Hepatocyte (in vitro differentiated cells): ENCODE measurements around the gene DNM3. TPM values are rescaled to one million over a fixed set of nuclear protein-coding genes. Genes with fewer than 3 reads are reported as not detected.

ENCODE experiments used
- DNase-seq: peaks from one replicate; pipeline ENCODE4 v3.0.0-alpha.2; 2016; ENCODE audit warnings: low spot score
- H2AFZ ChIP-seq: fragments of 200-600 bp; sonication (generic); 2 replicates; pipeline ENCODE4 v1.6.0; 2016; ENCODE audit warnings: antibody characterized with exemption, mild to moderate bottlenecking
- H3K27ac ChIP-seq: fragments of 200-600 bp; sonication (generic); 2 replicates; pipeline ENCODE4 v1.5.1; 2016; ENCODE audit warnings: mild to moderate bottlenecking
- H3K27me3 ChIP-seq: fragments of 200-600 bp; sonication (generic); 2 replicates; pipeline ENCODE4 v1.6.1; 2016
- H3K36me3 ChIP-seq: fragments of 200-600 bp; sonication (generic); replicated peaks from 2 replicates; pipeline ENCODE4 v1.5.1; 2016; ENCODE audit warnings: low read depth; ENCODE audit not compliant: insufficient read depth
- H3K4me1 ChIP-seq: fragments of 200-600 bp; sonication (generic); 2 replicates; pipeline ENCODE4 v1.5.1; 2016; ENCODE audit warnings: mild to moderate bottlenecking, moderate library complexity; ENCODE audit not compliant: insufficient read depth
- H3K4me2 ChIP-seq: fragments of 200-600 bp; sonication (generic); 2 replicates; pipeline ENCODE4 v1.6.0; 2016
- H3K4me3 ChIP-seq: fragments of 200-600 bp; sonication (generic); 2 replicates; pipeline ENCODE4 v1.5.1; 2016; ENCODE audit warnings: mild to moderate bottlenecking
- H3K79me2 ChIP-seq: fragments of 200-600 bp; sonication (generic); 2 replicates; pipeline ENCODE4 v1.6.0; 2017; ENCODE audit warnings: mild to moderate bottlenecking
- H3K9me2 ChIP-seq: fragments of 200-600 bp; sonication (generic); replicated peaks from 2 replicates; pipeline ENCODE4 v1.6.0; 2017; ENCODE audit warnings: mild to moderate bottlenecking; ENCODE audit not compliant: insufficient read depth
- H3K9me3 ChIP-seq: fragments of 200-600 bp; sonication (generic); 2 replicates; pipeline ENCODE4 v1.5.1; 2016; ENCODE audit warnings: low read depth, mild to moderate bottlenecking
- H4K20me1 ChIP-seq: fragments of 200-600 bp; sonication (generic); 2 replicates; pipeline ENCODE4 v1.6.0; 2016; ENCODE audit warnings: mild to moderate bottlenecking; ENCODE audit not compliant: insufficient read depth, poor library complexity, severe bottlenecking
- EZH2 ChIP-seq: fragments of 200-600 bp; sonication (generic); IDR thresholded peaks from 2 replicates; pipeline ENCODE4 v1.6.1; 2016; ENCODE audit warnings: antibody characterized with exemption, mild to moderate bottlenecking, borderline replicate concordance
- EZH2phosphoT487 ChIP-seq: fragments of 200-600 bp; sonication (generic); IDR thresholded peaks from one replicate; pipeline ENCODE4 v1.6.1; 2018; ENCODE audit warnings: antibody characterized with exemption, mild to moderate bottlenecking, low read depth, moderate library complexity; ENCODE audit not compliant: unreplicated experiment, severe bottlenecking
- WGBS: methylation state at CpG from one replicate; pipeline ENCODE4 v1.1.6; 2016; ENCODE audit warnings: low lambda C conversion rate; ENCODE audit errors: missing lambda C conversion rate; 5-methylcytosine and 5-hydroxymethylcytosine counted together
- polyA plus RNA-seq: library from polyadenylated mRNA; unstranded; fragments of >200 nt; fragmentation: Nextera tagmentation; extraction: Ambion mirVana; gene quantifications from 2 replicates; pipeline ENCODE4 v1.2.1, GENCODE V29; 2016
- total RNA-seq: library from RNA; depleted of rRNA; stranded (reverse); fragments of >200 nt; gene quantifications from 2 replicates; pipeline ENCODE4 v1.2.3, GENCODE V29; 2014
- TF ChIP-seq, protein P1 (sequence below): fragments of 200-600 bp; sonication (generic); IDR thresholded peaks from 2 replicates; pipeline ENCODE4 v1.5.1; 2016; ENCODE audit warnings: antibody characterized with exemption, mild to moderate bottlenecking; ENCODE audit not compliant: poor library complexity

The DNM3 gene
- total RNA-seq, result 0.88 and 1.5 TPM in 2 replicates
- polyA plus RNA-seq, result 0.39 TPM in 1 of 2 replicates, not detected in the other

DNA sequence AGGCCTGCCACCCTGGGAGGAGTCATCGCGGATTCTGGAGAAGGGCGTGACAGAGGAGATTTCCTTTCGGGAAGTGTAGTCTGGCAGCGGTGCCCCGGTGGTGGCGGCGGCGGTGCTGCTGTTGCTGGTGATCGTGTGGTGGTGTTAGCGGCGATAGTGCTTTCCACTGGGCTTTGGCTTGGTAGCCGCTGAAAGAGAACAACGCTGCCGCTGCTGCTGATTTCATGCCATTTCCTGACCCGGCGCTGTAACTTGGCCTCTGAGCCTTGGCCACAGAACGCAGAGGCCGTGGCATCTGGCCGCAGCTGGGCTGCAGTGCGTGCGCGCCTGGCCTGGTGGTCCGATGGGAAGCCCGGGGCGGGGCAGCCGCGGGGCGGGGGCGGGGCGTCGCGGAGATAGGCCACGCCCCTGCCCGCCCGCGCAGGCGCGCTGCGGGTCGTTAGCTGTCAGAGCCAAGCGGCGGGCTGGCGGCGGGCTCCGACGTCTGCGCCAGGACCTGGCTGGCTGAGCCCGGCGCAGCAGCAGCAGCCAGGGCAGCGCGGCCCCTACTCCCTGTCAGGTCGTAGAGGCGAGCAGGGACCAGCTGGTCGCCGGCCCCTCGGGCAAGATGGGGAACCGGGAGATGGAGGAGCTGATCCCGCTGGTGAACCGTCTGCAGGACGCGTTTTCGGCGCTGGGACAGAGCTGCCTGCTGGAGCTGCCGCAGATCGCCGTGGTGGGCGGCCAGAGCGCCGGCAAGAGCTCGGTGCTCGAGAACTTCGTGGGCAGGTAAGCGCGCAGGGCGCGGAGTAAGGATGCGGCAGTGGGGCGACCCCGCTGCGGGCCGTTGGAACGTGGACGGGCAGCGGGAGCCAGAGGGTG lies at the start of gene DNM3:
Gene DNM3 (plus strand): TSS at position 449 of the 861 bp plus-strand sequence. CDS start 159 bp downstream, at position 608.
- Histone ChIP-seq H2AFZ (peak within 1 kb of the TSS; percentile 98), H3K36me3 (no peaks in the 10 kb centered on the region), H3K9me2 (no peaks in the 10 kb centered on the region), H3K4me1 (peaks cover 3% of the 10 kb centered on the region), H3K27me3 (peaks cover 28% of the 10 kb centered on the region), H3K27ac (peak within 1 kb of the TSS; percentile 37), H3K4me2 (peak within 1 kb of the TSS; percentile 100), H3K4me3 (peak within 1 kb of the TSS; percentile 91), H3K9me3 (no peaks in the 10 kb centered on the region), H4K20me1 (no peaks in the 10 kb centered on the region), H3K79me2 (no peaks in the 10 kb centered on the region)
- peak; percentile 92 for DNase-seq
- 2% methylated on average over 61 of the region's 85 CpGs for WGBS
- TF ChIP-seq, protein P1, sequence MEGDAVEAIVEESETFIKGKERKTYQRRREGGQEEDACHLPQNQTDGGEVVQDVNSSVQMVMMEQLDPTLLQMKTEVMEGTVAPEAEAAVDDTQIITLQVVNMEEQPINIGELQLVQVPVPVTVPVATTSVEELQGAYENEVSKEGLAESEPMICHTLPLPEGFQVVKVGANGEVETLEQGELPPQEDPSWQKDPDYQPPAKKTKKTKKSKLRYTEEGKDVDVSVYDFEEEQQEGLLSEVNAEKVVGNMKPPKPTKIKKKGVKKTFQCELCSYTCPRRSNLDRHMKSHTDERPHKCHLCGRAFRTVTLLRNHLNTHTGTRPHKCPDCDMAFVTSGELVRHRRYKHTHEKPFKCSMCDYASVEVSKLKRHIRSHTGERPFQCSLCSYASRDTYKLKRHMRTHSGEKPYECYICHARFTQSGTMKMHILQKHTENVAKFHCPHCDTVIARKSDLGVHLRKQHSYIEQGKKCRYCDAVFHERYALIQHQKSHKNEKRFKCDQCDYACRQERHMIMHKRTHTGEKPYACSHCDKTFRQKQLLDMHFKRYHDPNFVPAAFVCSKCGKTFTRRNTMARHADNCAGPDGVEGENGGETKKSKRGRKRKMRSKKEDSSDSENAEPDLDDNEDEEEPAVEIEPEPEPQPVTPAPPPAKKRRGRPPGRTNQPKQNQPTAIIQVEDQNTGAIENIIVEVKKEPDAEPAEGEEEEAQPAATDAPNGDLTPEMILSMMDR, result no peak
- no peak for TF ChIP-seq EZH2phosphoT487
- no peak for TF ChIP-seq EZH2

DNA sequence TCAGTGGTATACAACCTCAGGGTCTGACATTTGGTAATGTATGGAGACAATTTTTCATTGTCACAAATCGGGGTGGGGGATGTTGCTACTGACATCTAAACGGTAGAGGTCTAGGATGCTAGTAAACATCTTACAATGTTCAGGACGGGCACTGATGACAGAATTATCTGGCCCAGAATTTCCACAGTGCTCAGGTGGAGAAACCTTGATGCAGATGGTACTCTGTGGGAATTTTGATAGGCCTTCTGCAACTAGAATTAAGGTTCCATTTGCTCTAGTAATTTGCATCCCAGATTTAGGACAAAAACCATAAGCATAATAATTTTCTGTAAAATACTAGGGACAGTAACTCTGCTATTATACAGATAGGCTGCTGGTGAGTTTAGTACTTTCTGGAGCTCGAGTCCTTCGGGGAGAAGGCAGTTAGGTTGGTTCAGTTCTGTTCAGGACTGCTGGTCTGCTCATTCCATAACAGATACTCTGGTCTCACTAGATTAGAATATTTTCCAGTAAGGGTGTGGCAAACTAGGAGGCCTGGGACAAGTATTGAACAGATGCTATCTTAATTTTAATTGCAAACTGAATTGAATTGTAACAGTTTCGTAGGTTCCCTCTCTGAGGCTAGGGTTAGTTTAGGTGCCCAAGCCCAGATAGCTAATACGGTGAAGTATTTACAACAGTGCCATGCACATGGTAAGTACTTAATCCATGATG lies 48.5 kb upstream of the DNM3 start:
- WGBS, result 94% methylated on average over 7 of the region's 7 CpGs
- Histone ChIP-seq H3K4me1 (no peaks in the 10 kb centered on the region), H3K9me3 (no peaks in the 10 kb centered on the region), H3K4me3 (no peak overlapping the region), H3K27ac (no peak overlapping the region), H3K4me2 (no peak overlapping the region), H3K36me3 (no peaks in the 10 kb centered on the region), H3K9me2 (no peaks in the 10 kb centered on the region), H3K79me2 (no peaks in the 10 kb centered on the region), H4K20me1 (no peaks in the 10 kb centered on the region), H3K27me3 (no peaks in the 10 kb centered on the region), H2AFZ (no peak overlapping the region)
- no peak for DNase-seq
- TF ChIP-seq EZH2phosphoT487, result no peak
- TF ChIP-seq, protein P1, result no peak
- TF ChIP-seq EZH2, result no peak

DNA sequence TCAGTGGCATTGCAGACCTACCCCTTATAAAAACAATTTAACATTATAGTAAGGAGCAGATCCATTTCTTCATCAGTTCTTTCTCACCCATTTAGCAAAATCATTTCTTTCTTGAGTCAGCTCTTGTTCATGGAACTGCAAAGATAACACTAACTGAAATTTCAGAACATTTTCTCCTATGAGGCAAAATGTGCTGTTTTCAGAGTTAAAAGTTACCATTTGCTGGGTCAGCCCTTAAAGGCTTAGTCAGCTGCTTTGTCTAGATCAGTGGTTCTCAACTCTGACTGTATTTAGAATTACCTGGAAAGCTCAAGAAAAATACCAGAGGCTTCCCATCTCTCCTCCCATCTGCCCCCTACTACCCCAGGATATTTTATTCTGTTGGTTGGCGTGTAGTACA lies 47.7 kb upstream of the DNM3 start:
- TF ChIP-seq EZH2phosphoT487 (no peak), EZH2 (no peak)
- TF ChIP-seq, protein P1, result no peak
- Histone ChIP-seq H3K27ac (no peak overlapping the region), H3K9me3 (no peaks in the 10 kb centered on the region), H3K4me1 (no peaks in the 10 kb centered on the region), H3K4me2 (no peak overlapping the region), H4K20me1 (no peaks in the 10 kb centered on the region), H3K79me2 (no peaks in the 10 kb centered on the region), H3K36me3 (no peaks in the 10 kb centered on the region), H3K4me3 (no peak overlapping the region), H3K9me2 (no peaks in the 10 kb centered on the region), H3K27me3 (no peaks in the 10 kb centered on the region), H2AFZ (no peak overlapping the region)
- WGBS, result 100% methylated on average over 1 of the region's 1 CpG
- DNase-seq, result no peak
